Inflammatory macrophage treated with lipopolysaccharide for 1 hour (primary cell): ENCODE data around the gene OR4F6.
A peak's percentile ranks its signal among the peaks of the same experiment; 100 is the strongest.

Experiments used
- DNase-seq, 2 donors: peaks; one replicate each; pipeline ENCODE4 v3.0.0-alpha.2; 2020 to 2022

The OR4F6 gene

GRCh38 chr15:101805605-101806345 lies 2.5 kb downstream of the OR4F6 start:
- no peak for DNase-seq

GRCh38 chr15:101807345-101807945 lies 4.1 kb downstream of the OR4F6 start:
- DNase-seq, result no peak

- no peak for DNase-seq
These were observed 4.9 kb downstream of the OR4F6 start for GRCh38 chr15:101808201-101808600.

GRCh38 chr15:101810456-101810855 lies 7.1 kb downstream of the OR4F6 start:
- no peak for DNase-seq

- DNase-seq, result no peak
These were observed 7.6 kb downstream of the OR4F6 start for GRCh38 chr15:101810876-101811275.

- DNase-seq, result no peak
These were observed 8.6 kb downstream of the OR4F6 start, which contains the start of gene OR4F15 for GRCh38 chr15:101811902-101812301. OR4F15 (plus strand) TSS chr15:101812202; CDS start chr15:101818187, 5,985 bp downstream.

GRCh38 chr15:101813803-101814534 lies 10.7 kb downstream of the OR4F6 start:
- DNase-seq, result no peak

- no peak for DNase-seq
These were observed 17.5 kb downstream of the OR4F6 start for GRCh38 chr15:101820781-101821180.

- DNase-seq, result no peak
These were observed 23.9 kb downstream of the OR4F6 start for GRCh38 chr15:101827257-101827656.

- no peak for DNase-seq
These were observed 25.5 kb downstream of the OR4F6 start for GRCh38 chr15:101828774-101829173.

GRCh38 chr15:101841656-101842055 lies 38.3 kb downstream of the OR4F6 start:
- no peak for DNase-seq

- DNase-seq, result no peak
These were observed 41.6 kb downstream of the OR4F6 start for GRCh38 chr15:101844916-101845315.

- peak; percentile 0 to 2 for DNase-seq
These were observed 49.0 kb downstream of the OR4F6 start for GRCh38 chr15:101852356-101852755.
